ENCODE results near the gene TBC1D23.

The TBC1D23 gene

GRCh38 chr3:100368441-100368840 lies 107.6 kb downstream of the TBC1D23 start:
- ChIA-PET POLR2A (no interaction called here), CTCF (interaction anchor here (1.0 kb wide), 1 partner anchor 9 kb away, joined by 3 read pairs; no protein-coding TSS in a partner anchor)
- DNase-seq (ENCODE audit: low read depth, low spot score) = no peak
- no peak overlapping the region for H3K4me3 ChIP-seq (ENCODE audit: low read depth, low read length)
- no peak for TF ChIP-seq CTCF (IDR thresholded peaks at IDR 0.05; ENCODE audit: insufficient read depth, low read length, missing control alignments)

GRCh38 chr3:100370756-100371155 lies 110.0 kb downstream of the TBC1D23 start:
- no peak for DNase-seq (ENCODE audit: low read depth, low spot score)
- H3K4me3 ChIP-seq (ENCODE audit: low read depth, low read length) = no peak overlapping the region
- ChIA-PET CTCF (no interaction called here), POLR2A (no interaction called here)
- TF ChIP-seq CTCF (IDR thresholded peaks at IDR 0.05; ENCODE audit: insufficient read depth, low read length, missing control alignments) = no peak

- no peak for TF ChIP-seq CTCF (IDR thresholded peaks at IDR 0.05; ENCODE audit: insufficient read depth, low read length, missing control alignments)
- POLR2A ChIA-PET = no interaction called here
- H3K4me3 ChIP-seq (ENCODE audit: low read depth, low read length) = no peak overlapping the region
- CTCF ChIA-PET = interaction anchor here (1.1 kb wide), 1 partner anchor 19 kb away, joined by 3 read pairs; no protein-coding TSS in a partner anchor
- no peak for DNase-seq (ENCODE audit: low read depth, low spot score)
Observed at GRCh38 chr3:100374521-100374920, 113.7 kb downstream of the TBC1D23 start.

All from AG04449 (cell line).